Hepatocyte (in vitro differentiated cells): ENCODE results near the gene CXCL11. TPM values are rescaled to one million over a fixed set of nuclear protein-coding genes. Genes with fewer than 3 reads are reported as not detected.

Source experiments
- DNase-seq: peaks from one replicate; pipeline ENCODE4 v3.0.0-alpha.2; 2016; ENCODE audit warnings: low spot score
- H2AFZ ChIP-seq: fragments of 200-600 bp; sonication (generic); 2 replicates; pipeline ENCODE4 v1.6.0; 2016; ENCODE audit warnings: antibody characterized with exemption, mild to moderate bottlenecking
- H3K27ac ChIP-seq: fragments of 200-600 bp; sonication (generic); 2 replicates; pipeline ENCODE4 v1.5.1; 2016; ENCODE audit warnings: mild to moderate bottlenecking
- H3K27me3 ChIP-seq: fragments of 200-600 bp; sonication (generic); 2 replicates; pipeline ENCODE4 v1.6.1; 2016
- H3K36me3 ChIP-seq: fragments of 200-600 bp; sonication (generic); replicated peaks from 2 replicates; pipeline ENCODE4 v1.5.1; 2016; ENCODE audit warnings: low read depth; ENCODE audit not compliant: insufficient read depth
- H3K4me1 ChIP-seq: fragments of 200-600 bp; sonication (generic); 2 replicates; pipeline ENCODE4 v1.5.1; 2016; ENCODE audit warnings: mild to moderate bottlenecking, moderate library complexity; ENCODE audit not compliant: insufficient read depth
- H3K4me2 ChIP-seq: fragments of 200-600 bp; sonication (generic); 2 replicates; pipeline ENCODE4 v1.6.0; 2016
- H3K4me3 ChIP-seq: fragments of 200-600 bp; sonication (generic); 2 replicates; pipeline ENCODE4 v1.5.1; 2016; ENCODE audit warnings: mild to moderate bottlenecking
- H3K79me2 ChIP-seq: fragments of 200-600 bp; sonication (generic); 2 replicates; pipeline ENCODE4 v1.6.0; 2017; ENCODE audit warnings: mild to moderate bottlenecking
- H3K9me2 ChIP-seq: fragments of 200-600 bp; sonication (generic); replicated peaks from 2 replicates; pipeline ENCODE4 v1.6.0; 2017; ENCODE audit warnings: mild to moderate bottlenecking; ENCODE audit not compliant: insufficient read depth
- H3K9me3 ChIP-seq: fragments of 200-600 bp; sonication (generic); 2 replicates; pipeline ENCODE4 v1.5.1; 2016; ENCODE audit warnings: low read depth, mild to moderate bottlenecking
- H4K20me1 ChIP-seq: fragments of 200-600 bp; sonication (generic); 2 replicates; pipeline ENCODE4 v1.6.0; 2016; ENCODE audit warnings: mild to moderate bottlenecking; ENCODE audit not compliant: insufficient read depth, poor library complexity, severe bottlenecking
- CTCF ChIP-seq: fragments of 200-600 bp; sonication (generic); IDR thresholded peaks from 2 replicates; pipeline ENCODE4 v1.5.1; 2016; ENCODE audit warnings: antibody characterized with exemption, mild to moderate bottlenecking; ENCODE audit not compliant: poor library complexity
- EZH2 ChIP-seq: fragments of 200-600 bp; sonication (generic); IDR thresholded peaks from 2 replicates; pipeline ENCODE4 v1.6.1; 2016; ENCODE audit warnings: antibody characterized with exemption, mild to moderate bottlenecking, borderline replicate concordance
- EZH2phosphoT487 ChIP-seq: fragments of 200-600 bp; sonication (generic); IDR thresholded peaks from one replicate; pipeline ENCODE4 v1.6.1; 2018; ENCODE audit warnings: antibody characterized with exemption, mild to moderate bottlenecking, low read depth, moderate library complexity; ENCODE audit not compliant: unreplicated experiment, severe bottlenecking
- WGBS: methylation state at CpG from one replicate; pipeline ENCODE4 v1.1.6; 2016; ENCODE audit warnings: low lambda C conversion rate; ENCODE audit errors: missing lambda C conversion rate; 5-methylcytosine and 5-hydroxymethylcytosine counted together
- polyA plus RNA-seq: library from polyadenylated mRNA; unstranded; fragments of >200 nt; fragmentation: Nextera tagmentation; extraction: Ambion mirVana; gene quantifications from 2 replicates; pipeline ENCODE4 v1.2.1, GENCODE V29; 2016
- total RNA-seq: library from RNA; depleted of rRNA; stranded (reverse); fragments of >200 nt; gene quantifications from 2 replicates; pipeline ENCODE4 v1.2.3, GENCODE V29; 2014

CXCL11 gene
- total and polyA plus RNA-seq, 2 experiments from 2014 or later = not detected

GRCh38 chr4:76012388-76012801, 23.5 kb downstream of the CXCL11 start:
- DNase-seq = no peak
- Histone ChIP-seq H3K36me3 (no peaks in the 10 kb centered on the region), H3K79me2 (no peaks in the 10 kb centered on the region), H3K9me2 (no peaks in the 10 kb centered on the region), H4K20me1 (no peaks in the 10 kb centered on the region), H3K27ac (peak overlapping the region; percentile 78), H2AFZ (peak overlapping the region; percentile 17), H3K4me2 (peak overlapping the region; percentile 13), H3K9me3 (no peaks in the 10 kb centered on the region), H3K4me3 (no peak overlapping the region), H3K4me1 (peaks cover 3% of the 10 kb centered on the region), H3K27me3 (no peaks in the 10 kb centered on the region)
- 57% methylated on average over 1 of the region's 1 CpG for WGBS
- TF ChIP-seq EZH2phosphoT487 = no peak
- no peak for TF ChIP-seq EZH2
- TF ChIP-seq CTCF = no peak

GRCh38 chr4:76011700-76012387, 24.0 kb downstream of the CXCL11 start:
- H3K4me1 ChIP-seq = peaks cover 3% of the 10 kb centered on the region
- H3K79me2 ChIP-seq = no peaks in the 10 kb centered on the region
- no peak for TF ChIP-seq EZH2
- TF ChIP-seq EZH2phosphoT487 = no peak
- no peak for TF ChIP-seq CTCF
- 59% methylated on average over 13 of the region's 13 CpGs for WGBS
- H2AFZ ChIP-seq = peak overlapping the region; percentile 17
- peak; percentile 49 for DNase-seq
- H3K36me3 ChIP-seq = no peaks in the 10 kb centered on the region
- peak overlapping the region; percentile 78 for H3K27ac ChIP-seq
- no peaks in the 10 kb centered on the region for H3K9me3 ChIP-seq
- H3K4me2 ChIP-seq = peak overlapping the region; percentile 13
- H4K20me1 ChIP-seq = no peaks in the 10 kb centered on the region
- H3K4me3 ChIP-seq = no peak overlapping the region
- H3K27me3 ChIP-seq = no peaks in the 10 kb centered on the region
- no peaks in the 10 kb centered on the region for H3K9me2 ChIP-seq

- no peaks in the 10 kb centered on the region for H3K9me2 ChIP-seq
- H3K27ac ChIP-seq = peak overlapping the region; percentile 78
- H3K4me3 ChIP-seq = no peak overlapping the region
- no peaks in the 10 kb centered on the region for H3K9me3 ChIP-seq
- H3K4me2 ChIP-seq = peak overlapping the region; percentile 13
- DNase-seq = no peak
- H3K27me3 ChIP-seq = no peaks in the 10 kb centered on the region
- H2AFZ ChIP-seq = no peak overlapping the region
- no peaks in the 10 kb centered on the region for H3K36me3 ChIP-seq
- H4K20me1 ChIP-seq = no peaks in the 10 kb centered on the region
- WGBS = 96% methylated on average over 31 of the region's 31 CpGs
- H3K4me1 ChIP-seq = peaks cover 3% of the 10 kb centered on the region
- H3K79me2 ChIP-seq = no peaks in the 10 kb centered on the region
- no peak for TF ChIP-seq CTCF
- TF ChIP-seq EZH2phosphoT487 = no peak
- no peak for TF ChIP-seq EZH2
Measured at GRCh38 chr4:76011018-76011670, 24.7 kb downstream of the CXCL11 start.
